ENCODE data around the gene SMAD5. TPM values are rescaled to one million over a fixed set of nuclear protein-coding genes. Genes with fewer than 3 reads are reported as not detected.

The SMAD5 gene
- total RNA-seq, 1 experiment from 2014 or later: 69.3 TPM

DNA sequence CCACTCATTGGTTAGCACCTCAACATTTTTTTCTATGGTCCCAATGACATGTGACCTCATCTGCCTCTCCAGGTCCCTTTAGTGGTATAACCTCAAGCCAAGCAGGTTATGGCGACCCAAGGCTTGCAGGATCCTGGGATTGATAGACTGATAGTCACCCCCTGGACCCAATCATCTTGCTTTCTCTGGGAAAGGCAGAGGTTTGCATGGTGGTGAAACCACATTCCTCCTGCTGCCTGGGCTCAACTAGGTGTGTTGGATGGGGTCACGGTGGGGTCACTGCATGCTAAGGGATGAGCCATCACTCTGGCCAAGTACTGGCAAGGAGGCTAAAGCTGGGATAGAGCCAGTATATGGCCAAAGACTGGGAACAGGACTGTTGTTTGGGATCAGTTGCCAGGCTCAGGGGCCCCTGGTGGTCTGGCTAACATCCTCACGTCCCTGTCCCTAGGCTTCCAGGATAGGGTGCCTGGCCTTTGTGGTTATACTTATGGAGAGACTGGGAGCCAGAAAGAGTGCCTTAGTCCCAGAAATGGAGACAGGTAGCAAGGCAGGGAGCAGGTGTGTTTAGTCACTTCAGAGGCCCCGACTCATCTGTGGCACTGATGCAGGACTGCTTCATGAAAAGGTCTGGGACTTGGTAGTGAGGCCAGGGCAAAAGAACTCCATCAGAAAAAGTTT lies 65.0 kb downstream of the SMAD5 start:
- no peak overlapping the region for H2BK12ac ChIP-seq (ENCODE audit: insufficient read length, low read depth, low read length)
- H3K9ac ChIP-seq (ENCODE audit: extremely low read depth, insufficient read length, low read length): no peak overlapping the region
- Mint-ChIP-seq H3K36me3 (ENCODE audit: insufficient read depth in 1 of 3, low read depth in 3 of 3) (peaks cover 0 to 2% (median 0%) of the 10 kb centered on the region in 3 experiments; a peak in 2 of 7 replicates), H3K4me1 (peaks cover 27 to 40% of the 10 kb centered on the region in 2 experiments), H3K27ac (no peak overlapping the region), H3K9me3 (no peaks in the 10 kb centered on the region), H3K27me3 (ENCODE audit: low read depth) (peaks cover 100% of the 10 kb centered on the region), H3K4me3 (no peak overlapping the region)
- H4K20me1 ChIP-seq (ENCODE audit: control insufficient read depth, insufficient read depth, insufficient read length): no peaks in the 10 kb centered on the region
- H2AK5ac ChIP-seq (ENCODE audit: insufficient read length, low read length): no peak overlapping the region
- H3K23ac ChIP-seq (ENCODE audit: insufficient read length, low read depth, low read length): no peak overlapping the region
- no peak overlapping the region for H2BK120ac ChIP-seq (ENCODE audit: low read depth, low read length, poor library complexity, severe bottlenecking)
- H2AFZ ChIP-seq (ENCODE audit: low read length): no peak overlapping the region
- H3K79me1 ChIP-seq (ENCODE audit: insufficient read depth, low read depth, low read length, poor library complexity, severe bottlenecking): no peaks in the 10 kb centered on the region
- no peak overlapping the region for H3K56ac ChIP-seq (ENCODE audit: insufficient read length, low read depth, low read length)
- H4K91ac ChIP-seq (ENCODE audit: insufficient read length, low read depth, low read length): no peak overlapping the region
- no peak overlapping the region for H3K14ac ChIP-seq (ENCODE audit: insufficient read depth, low read length)
- no peak overlapping the region for H4K5ac ChIP-seq (ENCODE audit: insufficient read length, low read depth, low read length)
- no peak overlapping the region for H3K4ac ChIP-seq (ENCODE audit: low read depth, low read length)
- H3K23me2 ChIP-seq (ENCODE audit: insufficient read length, low read depth, low read length, poor library complexity, severe bottlenecking): peaks cover 4% of the 10 kb centered on the region
- H4K8ac ChIP-seq (replicated peaks; ENCODE audit: insufficient read length, low read depth, low read length): no peak overlapping the region
- DNase-seq: no peak
- TF ChIP-seq, protein P1, sequence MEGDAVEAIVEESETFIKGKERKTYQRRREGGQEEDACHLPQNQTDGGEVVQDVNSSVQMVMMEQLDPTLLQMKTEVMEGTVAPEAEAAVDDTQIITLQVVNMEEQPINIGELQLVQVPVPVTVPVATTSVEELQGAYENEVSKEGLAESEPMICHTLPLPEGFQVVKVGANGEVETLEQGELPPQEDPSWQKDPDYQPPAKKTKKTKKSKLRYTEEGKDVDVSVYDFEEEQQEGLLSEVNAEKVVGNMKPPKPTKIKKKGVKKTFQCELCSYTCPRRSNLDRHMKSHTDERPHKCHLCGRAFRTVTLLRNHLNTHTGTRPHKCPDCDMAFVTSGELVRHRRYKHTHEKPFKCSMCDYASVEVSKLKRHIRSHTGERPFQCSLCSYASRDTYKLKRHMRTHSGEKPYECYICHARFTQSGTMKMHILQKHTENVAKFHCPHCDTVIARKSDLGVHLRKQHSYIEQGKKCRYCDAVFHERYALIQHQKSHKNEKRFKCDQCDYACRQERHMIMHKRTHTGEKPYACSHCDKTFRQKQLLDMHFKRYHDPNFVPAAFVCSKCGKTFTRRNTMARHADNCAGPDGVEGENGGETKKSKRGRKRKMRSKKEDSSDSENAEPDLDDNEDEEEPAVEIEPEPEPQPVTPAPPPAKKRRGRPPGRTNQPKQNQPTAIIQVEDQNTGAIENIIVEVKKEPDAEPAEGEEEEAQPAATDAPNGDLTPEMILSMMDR (conservative IDR thresholded peaks at IDR 0.05): no peak
- no peak overlapping the region for H3K18ac ChIP-seq (ENCODE audit: insufficient read length, low read depth, low read length)
- peaks cover 58% of the 10 kb centered on the region for H3K27me3 ChIP-seq (ENCODE audit: insufficient read depth, low read length)
- H3K9me3 ChIP-seq (ENCODE audit: control insufficient read depth, low read depth, low read length): no peaks in the 10 kb centered on the region
- 0 out of 2 replicates have a peak, but pooled peaks cover 4% of the 10 kb centered on the region for H3K4me1 ChIP-seq (ENCODE audit: insufficient read depth, low read length)
- H2BK15ac ChIP-seq (ENCODE audit: low read depth, low read length): no peak overlapping the region
- H2BK5ac ChIP-seq (ENCODE audit: insufficient read length, low read length): no peak overlapping the region
- no CpG with 5 or more reads among the region's 4 CpGs for WGBS (ENCODE audit: extremely low coverage, insufficient read length, low lambda C conversion rate)
- no peaks in the 10 kb centered on the region for H3K79me2 ChIP-seq (ENCODE audit: insufficient read depth, low read length)
- H2BK20ac ChIP-seq (ENCODE audit: low read depth, low read length, poor library complexity, severe bottlenecking): no peak overlapping the region
- no peak overlapping the region for H3K27ac ChIP-seq (ENCODE audit: insufficient read length, low read depth, low read length)
- no peak overlapping the region for H3T11ph ChIP-seq (ENCODE audit: low read length)
- no peak overlapping the region for H3K4me2 ChIP-seq (ENCODE audit: insufficient read depth, insufficient read length, low read length)

Data from H9 (cell line).